HG02981 (cell line): ENCODE measurements around the gene CCL1.

ENCODE experiments used
- ATAC-seq: cut with Tn5 transposase; IDR thresholded peaks from one replicate; pipeline ENCODE4 v1.9.1; 2021; ENCODE audit warnings: mild to moderate bottlenecking, moderate library complexity; ENCODE audit not compliant: unreplicated experiment

CCL1 gene

GRCh38 chr17:34363183-34363661 is at the start of gene CCL1:
TSS of gene CCL1 (minus strand) at chr17:34363233. CDS start at chr17:34363161, 72 bp downstream.
- ATAC-seq, result no peak

DNA sequence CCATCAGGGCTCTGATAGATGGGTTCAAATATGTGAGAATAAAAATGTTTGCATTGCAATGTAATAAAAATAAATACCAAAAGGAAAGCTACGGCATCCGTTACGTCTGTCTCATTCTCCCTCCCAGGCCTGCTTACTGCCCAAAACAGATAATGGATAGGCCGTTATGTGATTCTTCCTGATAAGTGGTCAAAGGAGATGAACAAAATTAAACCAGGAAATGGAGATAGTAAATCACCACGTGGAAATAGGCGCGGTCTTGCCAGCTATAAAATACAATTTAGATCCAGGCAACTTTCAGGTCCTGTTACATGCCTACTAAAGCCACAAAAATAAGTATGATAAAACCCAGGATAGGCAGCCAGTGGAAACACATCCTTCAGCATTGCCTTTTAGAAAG is 49.5 kb upstream of the CCL1 start:
- ATAC-seq, result no peak

DNA sequence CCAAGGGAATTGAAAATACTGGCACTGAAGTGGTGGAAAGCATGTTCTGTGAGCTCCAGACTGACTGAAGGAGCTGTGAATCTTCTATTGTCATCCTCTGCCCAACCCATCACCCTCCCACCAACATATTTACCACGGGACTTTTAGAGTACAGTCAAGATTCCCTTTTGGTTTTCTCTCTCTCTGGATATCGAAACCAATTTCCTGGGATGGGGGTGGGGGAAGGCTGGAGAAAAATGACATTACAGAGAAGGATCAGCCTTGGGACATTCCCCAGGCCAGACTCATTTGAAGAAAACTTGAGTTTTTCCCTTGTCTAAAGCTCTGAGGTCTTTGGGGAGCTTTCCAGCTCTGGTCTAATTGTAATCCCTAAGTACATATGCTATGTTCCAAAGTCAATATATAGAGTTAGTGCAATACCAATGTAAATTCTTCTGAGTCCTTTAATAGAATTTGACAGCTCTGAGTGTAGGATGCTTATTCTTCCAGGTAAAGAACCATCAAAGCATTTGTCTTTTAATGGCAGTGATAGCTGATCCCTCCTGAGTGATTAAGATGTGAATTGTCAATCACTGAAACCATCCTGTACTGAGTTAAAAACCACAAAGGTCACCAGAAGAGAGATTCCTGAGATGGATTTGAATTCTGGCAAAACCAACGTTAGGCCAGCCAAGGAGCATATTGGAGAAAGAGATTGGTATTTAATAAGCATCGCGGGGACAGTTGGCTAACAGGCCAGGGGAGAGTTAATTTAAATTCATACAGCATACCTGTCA is 48.8 kb upstream of the CCL1 start:
- no peak for ATAC-seq

- ATAC-seq, result no peak
Measured at GRCh38 chr17:34409352-34409751, 46.3 kb upstream of the CCL1 start.

GRCh38 chr17:34408439-34408838 is 45.4 kb upstream of the CCL1 start:
- no peak for ATAC-seq

GRCh38 chr17:34406226-34406625 is 43.2 kb upstream of the CCL1 start:
- no peak for ATAC-seq

GRCh38 chr17:34403006-34403405 is 40.0 kb upstream of the CCL1 start:
- no peak for ATAC-seq

GRCh38 chr17:34401165-34401564 is 38.1 kb upstream of the CCL1 start:
- ATAC-seq, result no peak

DNA sequence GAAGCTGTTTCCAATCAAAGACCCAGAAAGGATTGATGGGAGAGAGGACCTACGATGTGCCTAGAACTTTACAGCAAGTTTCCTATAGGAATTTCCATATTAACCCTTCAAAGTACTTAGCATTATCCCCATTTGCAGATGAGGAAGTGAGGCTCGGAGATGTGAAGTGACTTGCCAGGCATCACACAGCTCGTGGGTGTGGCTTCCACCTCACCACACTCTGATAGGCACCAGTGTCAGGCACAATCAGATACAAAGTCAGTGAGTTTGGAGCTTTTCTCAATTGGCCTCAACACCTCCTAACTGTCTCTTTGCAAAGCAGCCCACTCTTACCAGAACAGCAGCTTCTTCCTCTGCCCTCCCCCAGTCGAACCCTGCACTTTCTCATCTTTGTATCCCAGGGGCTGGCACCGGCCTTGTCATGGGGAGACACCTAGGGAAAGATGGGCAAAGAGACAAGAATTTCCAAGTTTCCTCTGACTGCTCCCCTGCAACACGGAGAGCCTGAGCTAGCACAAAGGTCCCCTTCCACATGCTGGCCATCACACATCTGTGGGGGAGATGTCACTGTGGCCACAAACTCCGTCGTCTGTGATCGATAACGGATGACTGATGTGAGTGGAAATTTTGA is 37.4 kb upstream of the CCL1 start:
- ATAC-seq, result no peak

GRCh38 chr17:34399725-34400124 is 36.7 kb upstream of the CCL1 start:
- ATAC-seq, result no peak

- ATAC-seq, result no peak
Measured at GRCh38 chr17:34398990-34399389, 36.0 kb upstream of the CCL1 start.

GRCh38 chr17:34397265-34397664 is 34.2 kb upstream of the CCL1 start:
- no peak for ATAC-seq

- ATAC-seq, result no peak
Measured at GRCh38 chr17:34393401-34393800, 30.4 kb upstream of the CCL1 start.

- no peak for ATAC-seq
Measured at GRCh38 chr17:34391241-34391640, 28.2 kb upstream of the CCL1 start.

GRCh38 chr17:34390649-34391048 is 27.6 kb upstream of the CCL1 start:
- ATAC-seq, result no peak

GRCh38 chr17:34389126-34389750 is 26.2 kb upstream of the CCL1 start:
- no peak for ATAC-seq

GRCh38 chr17:34387566-34387965 is 24.5 kb upstream of the CCL1 start:
- ATAC-seq, result no peak

DNA sequence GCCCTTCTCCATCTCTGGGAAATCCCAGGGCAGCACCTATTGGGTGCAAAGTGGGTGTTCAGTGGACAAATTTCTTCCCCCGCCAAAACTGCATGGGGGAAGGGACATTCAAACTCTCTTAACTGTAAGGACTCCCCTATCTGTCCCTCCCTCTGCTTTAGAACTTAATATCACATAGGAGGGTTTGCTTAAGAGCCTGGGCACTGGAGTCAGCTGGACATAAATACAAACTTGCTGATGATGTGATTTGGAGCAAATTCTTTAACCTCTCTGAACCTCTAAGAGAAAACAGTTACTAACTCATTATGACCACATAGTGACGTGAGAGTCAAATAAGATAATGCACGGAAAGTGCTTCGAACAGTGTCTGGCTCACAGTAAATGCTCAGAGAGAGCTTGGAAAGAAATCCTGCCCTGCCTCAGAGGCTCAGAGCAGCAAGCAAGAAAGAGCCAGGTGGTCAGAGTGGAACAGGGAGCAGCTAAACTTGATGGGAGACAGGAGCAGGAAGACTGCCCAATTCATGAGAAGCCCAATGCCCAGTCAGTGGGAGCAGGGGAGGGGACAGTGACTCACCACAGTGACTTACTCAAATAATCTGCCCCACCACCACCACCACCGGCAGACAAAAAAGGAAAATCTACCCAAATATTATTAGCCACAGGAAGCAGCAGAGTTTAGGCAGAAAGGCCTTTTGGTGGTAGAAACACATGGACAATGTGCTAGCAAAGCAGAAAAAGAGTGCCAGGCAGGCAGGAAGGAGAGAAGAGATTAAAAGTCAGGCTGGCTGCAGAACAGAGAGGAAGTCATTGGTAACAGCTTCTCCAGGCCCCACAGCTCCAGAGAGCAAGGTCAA is 23.9 kb upstream of the CCL1 start:
- ATAC-seq, result no peak

GRCh38 chr17:34386343-34386696 is 23.3 kb upstream of the CCL1 start:
- ATAC-seq, result no peak

DNA sequence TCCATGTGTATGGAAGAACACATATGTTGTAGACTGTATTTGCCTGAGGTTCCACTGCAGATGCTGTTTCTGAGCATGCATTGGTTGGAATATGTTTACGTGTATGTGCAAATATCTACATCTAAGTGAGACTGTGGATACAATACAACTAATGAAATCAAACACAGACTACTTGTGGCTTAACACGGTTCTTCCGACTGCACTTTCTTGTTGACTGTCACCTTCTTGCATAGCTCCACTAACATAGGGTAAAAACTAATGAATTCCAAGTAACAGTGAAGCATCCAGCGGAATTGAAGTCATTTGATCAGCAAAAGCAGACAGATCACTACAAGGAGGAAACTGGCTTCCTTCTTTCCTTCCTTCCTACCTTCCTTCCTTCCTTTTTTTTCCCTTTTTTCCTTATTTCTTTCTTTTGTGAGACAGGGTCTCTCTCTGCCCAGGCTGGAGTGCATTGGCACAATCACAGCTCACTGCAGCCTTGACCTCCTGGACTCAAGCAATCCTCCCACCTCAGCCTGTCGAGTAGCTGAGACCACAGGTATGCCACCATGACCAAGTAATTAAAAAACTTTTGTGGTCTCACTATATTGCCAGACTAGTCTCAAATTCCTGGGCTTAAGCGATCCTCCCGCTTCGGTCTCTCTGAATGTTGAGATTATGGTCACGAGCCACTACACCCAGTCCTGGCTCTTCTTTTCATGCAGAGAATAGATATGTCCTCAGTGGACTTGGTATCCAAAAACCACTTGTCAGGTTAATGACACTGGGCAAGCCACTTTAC is 22.0 kb upstream of the CCL1 start:
- no peak for ATAC-seq
